SK-N-SH treated with all-trans-retinoic acid at 6 μM for 48 hours (cell line): ENCODE results near the gene NRXN2.

ENCODE experiments used
- ATAC-seq: fragments of 200-7000 bp; cut with Tn5 transposase; 3 replicates; pipeline ENCODE4 v1.9.1; 2020; ENCODE audit warnings: mild to moderate bottlenecking, moderate library complexity
- ARNTL ChIP-seq: fragments of 450-650 bp; formaldehyde crosslinking; IDR thresholded peaks from 2 replicates; pipeline ENCODE4 v1.5.0; 2020; ENCODE audit warnings: low read depth, mild to moderate bottlenecking, moderate library complexity, borderline replicate concordance
- BACH2 ChIP-seq: fragments of 250-450 bp; sonication (Bioruptor Pico); IDR thresholded peaks from 2 replicates; pipeline ENCODE4 v1.9.0; 2021; ENCODE audit warnings: mild to moderate bottlenecking, borderline replicate concordance
- ESRRG ChIP-seq: fragments of 250-450 bp; sonication (Bioruptor Pico); IDR thresholded peaks from 2 replicates; pipeline ENCODE4 v1.6.1; 2021; ENCODE audit warnings: mild to moderate bottlenecking
- GLIS3 ChIP-seq: fragments of 250-450 bp; sonication (Bioruptor Pico); IDR thresholded peaks from 2 replicates; pipeline ENCODE4 v1.5.0; 2020; ENCODE audit warnings: mild to moderate bottlenecking, moderate library complexity
- ISL1 ChIP-seq: fragments of 250-450 bp; sonication (Bioruptor Pico); IDR thresholded peaks from 2 replicates; pipeline ENCODE4 v2.1.2; 2022; ENCODE audit warnings: mild to moderate bottlenecking, moderate library complexity
- PPARA ChIP-seq: fragments of 250-450 bp; sonication (Bioruptor Pico); IDR thresholded peaks from 2 replicates; pipeline ENCODE4 v1.5.0; 2020; ENCODE audit warnings: mild to moderate bottlenecking, borderline replicate concordance
- SNAI2 ChIP-seq: fragments of 250-450 bp; sonication (Bioruptor Pico); IDR thresholded peaks from 2 replicates; pipeline ENCODE4 v1.5.0; 2020; ENCODE audit warnings: mild to moderate bottlenecking, moderate library complexity
- TOX ChIP-seq: fragments of 250-450 bp; sonication (Bioruptor Pico); IDR thresholded peaks from 2 replicates; pipeline ENCODE4 v1.8.0; 2021; ENCODE audit warnings: mild to moderate bottlenecking, moderate library complexity, borderline replicate concordance
- ZC3H10 ChIP-seq: fragments of 250-450 bp; sonication (Bioruptor Pico); IDR thresholded peaks from 2 replicates; pipeline ENCODE4 v1.5.1; 2021; ENCODE audit warnings: mild to moderate bottlenecking, moderate library complexity
- ZFP30 ChIP-seq: fragments of 450-650 bp; formaldehyde crosslinking; IDR thresholded peaks from 2 replicates; pipeline ENCODE4 v1.5.0; 2022; ENCODE audit warnings: mild to moderate bottlenecking, moderate library complexity
- ZNF565 ChIP-seq: fragments of 450-650 bp; formaldehyde crosslinking; conservative IDR thresholded peaks from 2 replicates; pipeline ENCODE4 v1.5.0; 2020; ENCODE audit warnings: low read depth, mild to moderate bottlenecking, moderate library complexity
- ZNF70 ChIP-seq: fragments of 450-650 bp; formaldehyde crosslinking; IDR thresholded peaks from 2 replicates; pipeline ENCODE4 v1.5.0; 2020; ENCODE audit warnings: mild to moderate bottlenecking, moderate library complexity
- ZNF8 ChIP-seq: fragments of 450-650 bp; formaldehyde crosslinking; IDR thresholded peaks from 2 replicates; pipeline ENCODE4 v1.5.0; 2020; ENCODE audit warnings: mild to moderate bottlenecking, moderate library complexity
- TF ChIP-seq, protein P1 (sequence below): fragments of 250-450 bp; sonication (Bioruptor Pico); IDR thresholded peaks from 2 replicates; pipeline ENCODE4 v1.5.0; 2020; ENCODE audit warnings: mild to moderate bottlenecking, moderate library complexity
- TF ChIP-seq, protein P2 (sequence below): fragments of 250-450 bp; sonication (Bioruptor Pico); IDR thresholded peaks from 2 replicates; pipeline ENCODE4 v1.5.1; 2020; ENCODE audit warnings: low read depth, mild to moderate bottlenecking, moderate library complexity
- TF ChIP-seq, protein P3 (sequence below): fragments of 250-450 bp; sonication (Bioruptor Pico); IDR thresholded peaks from 2 replicates; pipeline ENCODE4 v1.5.1; 2021; ENCODE audit warnings: mild to moderate bottlenecking, moderate library complexity
- TF ChIP-seq, protein P4 (sequence below): fragments of 250-450 bp; sonication (Bioruptor Pico); IDR thresholded peaks from 2 replicates; pipeline ENCODE4 v1.8.0; 2021; ENCODE audit warnings: low read depth, mild to moderate bottlenecking, moderate library complexity, borderline replicate concordance
- TF ChIP-seq, protein P5 (sequence below): fragments of 250-450 bp; sonication (Bioruptor Pico); IDR thresholded peaks from 2 replicates; pipeline ENCODE4 v1.8.0; 2020; ENCODE audit warnings: mild to moderate bottlenecking, moderate library complexity, borderline replicate concordance

The NRXN2 gene

DNA sequence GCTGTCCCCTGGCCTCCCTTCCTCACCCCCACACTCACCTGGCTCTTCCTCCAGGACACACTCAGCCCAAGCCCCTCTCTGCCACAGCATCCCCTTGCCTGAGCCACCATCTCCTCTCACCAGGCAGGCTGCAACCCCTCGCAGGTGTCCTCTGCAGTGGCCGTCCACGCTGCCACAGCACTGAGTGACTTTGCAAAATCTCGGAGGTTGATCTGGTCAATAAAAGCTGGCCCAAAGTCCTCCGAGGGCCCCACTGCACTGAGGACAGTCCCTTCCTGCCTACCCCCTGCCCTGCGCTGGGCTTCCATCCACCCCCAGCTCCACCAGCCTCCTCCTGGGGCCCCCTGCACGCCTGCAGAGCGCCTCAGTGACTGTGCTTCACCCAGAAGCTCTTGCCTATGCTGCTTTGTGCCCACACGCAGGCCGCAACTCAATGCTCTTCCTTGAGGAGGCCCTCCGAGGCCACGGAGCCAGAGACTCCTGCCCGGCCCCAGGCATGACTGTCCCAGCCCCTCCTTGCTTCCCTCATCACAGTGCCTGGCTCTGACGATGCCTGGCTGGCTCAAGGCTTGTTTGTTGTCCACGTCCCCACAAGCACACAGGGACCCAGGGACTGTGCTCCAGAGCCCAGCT, 162.7 kb downstream of the NRXN2 start:
- TF ChIP-seq, protein P1, sequence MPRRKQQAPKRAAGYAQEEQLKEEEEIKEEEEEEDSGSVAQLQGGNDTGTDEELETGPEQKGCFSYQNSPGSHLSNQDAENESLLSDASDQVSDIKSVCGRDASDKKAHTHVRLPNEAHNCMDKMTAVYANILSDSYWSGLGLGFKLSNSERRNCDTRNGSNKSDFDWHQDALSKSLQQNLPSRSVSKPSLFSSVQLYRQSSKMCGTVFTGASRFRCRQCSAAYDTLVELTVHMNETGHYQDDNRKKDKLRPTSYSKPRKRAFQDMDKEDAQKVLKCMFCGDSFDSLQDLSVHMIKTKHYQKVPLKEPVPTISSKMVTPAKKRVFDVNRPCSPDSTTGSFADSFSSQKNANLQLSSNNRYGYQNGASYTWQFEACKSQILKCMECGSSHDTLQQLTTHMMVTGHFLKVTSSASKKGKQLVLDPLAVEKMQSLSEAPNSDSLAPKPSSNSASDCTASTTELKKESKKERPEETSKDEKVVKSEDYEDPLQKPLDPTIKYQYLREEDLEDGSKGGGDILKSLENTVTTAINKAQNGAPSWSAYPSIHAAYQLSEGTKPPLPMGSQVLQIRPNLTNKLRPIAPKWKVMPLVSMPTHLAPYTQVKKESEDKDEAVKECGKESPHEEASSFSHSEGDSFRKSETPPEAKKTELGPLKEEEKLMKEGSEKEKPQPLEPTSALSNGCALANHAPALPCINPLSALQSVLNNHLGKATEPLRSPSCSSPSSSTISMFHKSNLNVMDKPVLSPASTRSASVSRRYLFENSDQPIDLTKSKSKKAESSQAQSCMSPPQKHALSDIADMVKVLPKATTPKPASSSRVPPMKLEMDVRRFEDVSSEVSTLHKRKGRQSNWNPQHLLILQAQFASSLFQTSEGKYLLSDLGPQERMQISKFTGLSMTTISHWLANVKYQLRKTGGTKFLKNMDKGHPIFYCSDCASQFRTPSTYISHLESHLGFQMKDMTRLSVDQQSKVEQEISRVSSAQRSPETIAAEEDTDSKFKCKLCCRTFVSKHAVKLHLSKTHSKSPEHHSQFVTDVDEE (CRISPR knock-in tag), result no peak
- TF ChIP-seq ZNF70, result no peak
- TF ChIP-seq, protein P2, sequence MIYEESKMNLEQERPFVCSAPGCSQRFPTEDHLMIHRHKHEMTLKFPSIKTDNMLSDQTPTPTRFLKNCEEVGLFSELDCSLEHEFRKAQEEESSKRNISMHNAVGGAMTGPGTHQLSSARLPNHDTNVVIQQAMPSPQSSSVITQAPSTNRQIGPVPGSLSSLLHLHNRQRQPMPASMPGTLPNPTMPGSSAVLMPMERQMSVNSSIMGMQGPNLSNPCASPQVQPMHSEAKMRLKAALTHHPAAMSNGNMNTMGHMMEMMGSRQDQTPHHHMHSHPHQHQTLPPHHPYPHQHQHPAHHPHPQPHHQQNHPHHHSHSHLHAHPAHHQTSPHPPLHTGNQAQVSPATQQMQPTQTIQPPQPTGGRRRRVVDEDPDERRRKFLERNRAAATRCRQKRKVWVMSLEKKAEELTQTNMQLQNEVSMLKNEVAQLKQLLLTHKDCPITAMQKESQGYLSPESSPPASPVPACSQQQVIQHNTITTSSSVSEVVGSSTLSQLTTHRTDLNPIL, result no peak
- TF ChIP-seq, protein P3, sequence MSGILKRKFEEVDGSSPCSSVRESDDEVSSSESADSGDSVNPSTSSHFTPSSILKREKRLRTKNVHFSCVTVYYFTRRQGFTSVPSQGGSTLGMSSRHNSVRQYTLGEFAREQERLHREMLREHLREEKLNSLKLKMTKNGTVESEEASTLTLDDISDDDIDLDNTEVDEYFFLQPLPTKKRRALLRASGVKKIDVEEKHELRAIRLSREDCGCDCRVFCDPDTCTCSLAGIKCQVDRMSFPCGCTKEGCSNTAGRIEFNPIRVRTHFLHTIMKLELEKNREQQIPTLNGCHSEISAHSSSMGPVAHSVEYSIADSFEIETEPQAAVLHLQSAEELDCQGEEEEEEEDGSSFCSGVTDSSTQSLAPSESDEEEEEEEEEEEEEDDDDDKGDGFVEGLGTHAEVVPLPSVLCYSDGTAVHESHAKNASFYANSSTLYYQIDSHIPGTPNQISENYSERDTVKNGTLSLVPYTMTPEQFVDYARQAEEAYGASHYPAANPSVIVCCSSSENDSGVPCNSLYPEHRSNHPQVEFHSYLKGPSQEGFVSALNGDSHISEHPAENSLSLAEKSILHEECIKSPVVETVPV (CRISPR knock-in tag), result no peak
- TF ChIP-seq ZC3H10, result no peak
- no peak for ATAC-seq

DNA sequence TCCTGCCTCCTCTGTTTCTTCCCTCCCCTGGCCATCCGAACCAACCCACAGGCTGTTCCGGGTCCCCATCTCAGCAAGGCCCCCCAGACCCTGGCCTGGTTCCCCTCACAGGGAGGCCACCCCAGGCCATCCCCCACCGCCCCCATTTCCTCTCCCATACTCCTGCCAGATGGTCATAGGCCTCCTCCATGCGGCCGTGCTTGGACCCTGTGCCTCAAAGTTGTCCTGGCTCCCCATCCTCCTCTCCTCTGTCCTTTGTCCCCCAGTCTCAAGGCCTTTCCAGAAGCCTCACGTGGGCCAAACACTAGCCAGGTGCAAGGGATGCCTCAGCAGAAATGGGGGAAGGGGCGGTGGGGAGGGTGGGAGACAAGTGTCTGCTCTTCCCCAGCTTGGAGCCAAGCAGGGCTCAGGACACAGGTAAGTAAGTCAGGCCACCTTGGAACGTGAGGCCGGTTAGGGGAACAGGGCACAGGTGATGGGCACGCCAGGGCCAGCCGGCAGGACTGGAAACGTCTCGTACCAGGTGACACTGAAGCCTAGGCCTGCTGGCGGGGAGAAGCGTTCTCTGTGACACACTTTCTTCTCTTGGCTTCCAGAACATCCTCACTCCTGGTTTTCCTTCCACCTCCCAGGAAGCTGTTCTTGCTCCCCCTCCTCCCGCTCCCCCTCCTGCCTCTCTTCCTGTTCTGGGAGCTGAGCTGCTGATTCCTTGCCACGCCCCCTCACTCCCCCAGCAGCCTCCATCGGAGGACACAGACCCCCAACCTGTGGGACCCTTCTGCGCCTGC, 163.5 kb downstream of the NRXN2 start:
- ATAC-seq, result no peak
- no peak for TF ChIP-seq ESRRG (CRISPR knock-in tag)

DNA sequence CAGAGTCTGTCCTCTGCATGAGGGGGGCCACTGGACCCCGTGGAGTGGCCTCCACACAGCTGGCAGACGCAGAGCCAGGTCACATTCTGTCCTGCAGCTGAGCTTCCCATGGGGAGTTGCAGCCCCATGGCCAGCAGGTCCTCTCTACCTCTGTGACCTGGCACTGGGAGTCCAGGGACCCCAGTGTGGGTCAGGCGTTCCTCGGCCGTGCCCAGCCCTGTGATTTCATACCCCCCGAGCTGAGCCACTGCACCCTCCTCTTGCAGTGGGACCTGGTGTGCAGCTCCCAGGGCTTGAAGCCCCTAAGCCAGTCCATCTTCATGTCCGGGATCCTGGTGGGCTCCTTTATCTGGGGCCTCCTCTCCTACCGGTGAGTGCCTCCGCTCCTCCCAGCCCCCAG, 164.1 kb downstream of the NRXN2 start:
- ATAC-seq, result no peak
- no peak for TF ChIP-seq ISL1 (CRISPR knock-in tag)
- no peak for TF ChIP-seq PPARA (CRISPR knock-in tag)
- no peak for TF ChIP-seq ZC3H10
- TF ChIP-seq ESRRG (CRISPR knock-in tag), result no peak
- no peak for TF ChIP-seq ZNF565
- TF ChIP-seq ZNF8, result no peak
- TF ChIP-seq, protein P4, sequence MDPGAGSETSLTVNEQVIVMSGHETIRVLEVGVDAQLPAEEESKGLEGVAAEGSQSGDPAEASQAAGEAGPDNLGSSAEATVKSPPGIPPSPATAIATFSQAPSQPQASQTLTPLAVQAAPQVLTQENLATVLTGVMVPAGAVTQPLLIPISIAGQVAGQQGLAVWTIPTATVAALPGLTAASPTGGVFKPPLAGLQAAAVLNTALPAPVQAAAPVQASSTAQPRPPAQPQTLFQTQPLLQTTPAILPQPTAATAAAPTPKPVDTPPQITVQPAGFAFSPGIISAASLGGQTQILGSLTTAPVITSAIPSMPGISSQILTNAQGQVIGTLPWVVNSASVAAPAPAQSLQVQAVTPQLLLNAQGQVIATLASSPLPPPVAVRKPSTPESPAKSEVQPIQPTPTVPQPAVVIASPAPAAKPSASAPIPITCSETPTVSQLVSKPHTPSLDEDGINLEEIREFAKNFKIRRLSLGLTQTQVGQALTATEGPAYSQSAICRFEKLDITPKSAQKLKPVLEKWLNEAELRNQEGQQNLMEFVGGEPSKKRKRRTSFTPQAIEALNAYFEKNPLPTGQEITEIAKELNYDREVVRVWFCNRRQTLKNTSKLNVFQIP, result no peak
- no peak for TF ChIP-seq GLIS3
- no peak for TF ChIP-seq TOX (CRISPR knock-in tag)
- no peak for TF ChIP-seq SNAI2
- no peak for TF ChIP-seq ZNF70
- no peak for TF ChIP-seq ZFP30 (CRISPR knock-in tag)

DNA sequence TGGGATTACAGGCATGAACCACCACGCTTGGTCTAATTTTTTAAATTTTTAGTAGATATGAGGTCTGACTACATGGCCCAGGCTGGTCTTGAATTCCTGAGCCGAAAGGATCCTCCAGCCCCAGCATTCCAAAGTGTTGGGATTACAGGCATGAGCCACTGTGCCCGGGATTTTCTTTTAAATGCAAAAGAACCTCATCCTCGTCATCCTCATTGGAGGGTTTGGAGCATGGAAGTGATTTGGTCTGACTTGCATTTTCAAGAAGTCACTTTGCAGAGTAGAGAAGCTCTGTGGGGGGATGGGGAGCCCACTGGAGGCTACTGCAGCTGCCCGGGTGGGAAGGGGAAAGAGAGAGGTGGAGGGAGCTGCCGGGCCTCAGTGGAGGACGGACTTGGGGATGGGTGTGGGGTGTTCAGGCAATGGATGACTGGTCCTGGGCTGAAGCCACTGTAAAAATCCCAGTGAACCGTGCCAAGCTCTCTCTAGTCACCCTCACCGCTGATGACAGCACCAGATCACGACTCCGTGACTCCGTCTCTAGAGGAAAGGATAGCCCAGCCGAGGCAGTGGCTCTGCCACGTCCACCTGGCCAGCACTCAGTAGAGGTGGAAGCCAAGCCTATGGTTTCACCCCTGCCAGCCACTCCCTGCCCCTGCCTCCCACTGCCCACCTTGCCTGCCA, 164.8 kb downstream of the NRXN2 start:
- no peak for TF ChIP-seq BACH2
- no peak for TF ChIP-seq ZNF8
- no peak for TF ChIP-seq ZNF70
- no peak for TF ChIP-seq ARNTL (CRISPR knock-in tag)
- TF ChIP-seq, protein P5, sequence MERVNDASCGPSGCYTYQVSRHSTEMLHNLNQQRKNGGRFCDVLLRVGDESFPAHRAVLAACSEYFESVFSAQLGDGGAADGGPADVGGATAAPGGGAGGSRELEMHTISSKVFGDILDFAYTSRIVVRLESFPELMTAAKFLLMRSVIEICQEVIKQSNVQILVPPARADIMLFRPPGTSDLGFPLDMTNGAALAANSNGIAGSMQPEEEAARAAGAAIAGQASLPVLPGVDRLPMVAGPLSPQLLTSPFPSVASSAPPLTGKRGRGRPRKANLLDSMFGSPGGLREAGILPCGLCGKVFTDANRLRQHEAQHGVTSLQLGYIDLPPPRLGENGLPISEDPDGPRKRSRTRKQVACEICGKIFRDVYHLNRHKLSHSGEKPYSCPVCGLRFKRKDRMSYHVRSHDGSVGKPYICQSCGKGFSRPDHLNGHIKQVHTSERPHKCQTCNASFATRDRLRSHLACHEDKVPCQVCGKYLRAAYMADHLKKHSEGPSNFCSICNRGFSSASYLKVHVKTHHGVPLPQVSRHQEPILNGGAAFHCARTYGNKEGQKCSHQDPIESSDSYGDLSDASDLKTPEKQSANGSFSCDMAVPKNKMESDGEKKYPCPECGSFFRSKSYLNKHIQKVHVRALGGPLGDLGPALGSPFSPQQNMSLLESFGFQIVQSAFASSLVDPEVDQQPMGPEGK (CRISPR knock-in tag), result no peak
- no peak for TF ChIP-seq GLIS3
- no peak for TF ChIP-seq ISL1 (CRISPR knock-in tag)
- TF ChIP-seq PPARA (CRISPR knock-in tag), result no peak

More for the DNA sequence above, 164.8 kb downstream of the NRXN2 start:
- no peak for ATAC-seq
